ENCODE measurements around the gene CRACDL.

CRACDL gene

GRCh38 chr2:98801286-98801685 is 134.7 kb downstream of the CRACDL start:
- no peak for DNase-seq

- no peak for DNase-seq
Measured at GRCh38 chr2:98800330-98801064, 135.5 kb downstream of the CRACDL start.

GRCh38 chr2:98799375-98800329 is 136.4 kb downstream of the CRACDL start:
- no peak for DNase-seq

- no peak for DNase-seq
Measured at GRCh38 chr2:98796775-98797544, 139.1 kb downstream of the CRACDL start.

GRCh38 chr2:98795891-98796676 is 139.9 kb downstream of the CRACDL start:
- no peak for DNase-seq

- no peak for DNase-seq
Measured at GRCh38 chr2:98793897-98794830, 141.9 kb downstream of the CRACDL start.

- DNase-seq, result no peak
Measured at GRCh38 chr2:98793275-98793674, 142.8 kb downstream of the CRACDL start.

- no peak for DNase-seq
Measured at GRCh38 chr2:98790221-98790620, 145.8 kb downstream of the CRACDL start.

GRCh38 chr2:98787700-98788099 is 148.3 kb downstream of the CRACDL start:
- no peak for DNase-seq

GRCh38 chr2:98786179-98786578 is 149.8 kb downstream of the CRACDL start:
- DNase-seq, result no peak

GRCh38 chr2:98782570-98782969 is 153.5 kb downstream of the CRACDL start:
- no peak for DNase-seq

GRCh38 chr2:98781822-98782221 is 154.2 kb downstream of the CRACDL start:
- no peak for DNase-seq

- no peak for DNase-seq
Measured at GRCh38 chr2:98778741-98779483, 157.1 kb downstream of the CRACDL start.

GRCh38 chr2:98778151-98778550 is 157.9 kb downstream of the CRACDL start:
- DNase-seq, result no peak

- DNase-seq, result no peak
Measured at GRCh38 chr2:98777710-98778109, 158.3 kb downstream of the CRACDL start.

- DNase-seq, result no peak
Measured at GRCh38 chr2:98777076-98777475, 158.9 kb downstream of the CRACDL start.

GRCh38 chr2:98776136-98776535 is 159.9 kb downstream of the CRACDL start:
- DNase-seq, result no peak

GRCh38 chr2:98775146-98775986 is 160.7 kb downstream of the CRACDL start:
- DNase-seq, result no peak

GRCh38 chr2:98773907-98774306 is 162.1 kb downstream of the CRACDL start:
- DNase-seq, result no peak

All from CD4-positive, alpha-beta T cell treated with Interferon alpha-2 for 1 hour (primary cell).